ENCODE measurements around the gene COPG2. TPM values are rescaled to one million over a fixed set of nuclear protein-coding genes. Genes with fewer than 3 reads are reported as not detected.

COPG2 gene
- total and polyA plus RNA-seq, 2 donors (not counting 3 experiments of a cell fraction or from before 2014, with no cell fraction given), result 9.4 to 11.6 TPM

GRCh38 chr7:130553398-130554029 lies 115.0 kb downstream of the COPG2 start:
- FAIRE-seq, result no peak
- intact Hi-C loops (cut with micrococcal nuclease), result no loop called here
- no peaks in the 10 kb centered on the region for H3K27me3 ChIP-seq (ENCODE audit: control insufficient read depth in 2 of 2, insufficient read depth in 2 of 2, low read length in 2 of 2)
- H3K4me3 ChIP-seq (replicated peaks in 1 of 3; ENCODE audit: insufficient read depth in 1 of 3, low read depth in 1 of 3, low read length in 3 of 3), result no peak overlapping the region
- H3K9ac ChIP-seq (replicated peaks; ENCODE audit: extremely low read depth, insufficient read depth, low read length), result no peak overlapping the region
- DNase-seq (ENCODE audit: low read depth, low spot score), result no peak
- H3K9me3 ChIP-seq (replicated peaks; ENCODE audit: control insufficient read depth, insufficient read depth, low read length), result no peaks in the 10 kb centered on the region
- no peaks in the 10 kb centered on the region for H4K20me1 ChIP-seq (replicated peaks; ENCODE audit: control insufficient read depth, extremely low read depth, insufficient read depth, low read length)
- no peaks in the 10 kb centered on the region for H3K4me1 ChIP-seq (ENCODE audit: control insufficient read depth, extremely low read depth, insufficient read depth, low read length)
- CTCF ChIA-PET, result interaction anchor here (1.4 kb wide), 1 partner anchor 88 kb away, joined by 3 read pairs; no protein-coding TSS in a partner anchor
- no TSS peak for BruUV-seq (replicated peaks)
- dilution Hi-C loops (cut with MboI; ENCODE audit: extremely low pct_ligation_motif_present, low sequenced_read_pairs), result no loop called here
- POLR2A ChIA-PET, result no interaction called here
- H3K79me2 ChIP-seq (ENCODE audit: control insufficient read depth, insufficient read depth, low read length), result no peaks in the 10 kb centered on the region
- TF ChIP-seq, protein P1, sequence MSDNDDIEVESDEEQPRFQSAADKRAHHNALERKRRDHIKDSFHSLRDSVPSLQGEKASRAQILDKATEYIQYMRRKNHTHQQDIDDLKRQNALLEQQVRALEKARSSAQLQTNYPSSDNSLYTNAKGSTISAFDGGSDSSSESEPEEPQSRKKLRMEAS (IDR thresholded peaks at IDR 0.05; ENCODE audit: insufficient read depth, insufficient read length), result no peak
- TF ChIP-seq GATA2 (IDR thresholded peaks at IDR 0.05; ENCODE audit: insufficient read depth, insufficient read length, low read depth, low read length), result no peak
- H3K4me2 ChIP-seq (ENCODE audit: insufficient read depth, low read length), result no peak overlapping the region
- H3K9me1 ChIP-seq (replicated peaks; ENCODE audit: control insufficient read depth, extremely low read depth, insufficient read depth, low read length), result no peaks in the 10 kb centered on the region
- no peak overlapping the region for H2AFZ ChIP-seq (ENCODE audit: low read depth, low read length)
- no peak overlapping the region for H3K27ac ChIP-seq (ENCODE audit: insufficient read depth, low read depth, low read length)
- no peaks in the 10 kb centered on the region for H3K36me3 ChIP-seq (ENCODE audit: control insufficient read depth in 2 of 2, extremely low read depth in 1 of 2, insufficient read depth in 2 of 2, low read length in 2 of 2)

DNA sequence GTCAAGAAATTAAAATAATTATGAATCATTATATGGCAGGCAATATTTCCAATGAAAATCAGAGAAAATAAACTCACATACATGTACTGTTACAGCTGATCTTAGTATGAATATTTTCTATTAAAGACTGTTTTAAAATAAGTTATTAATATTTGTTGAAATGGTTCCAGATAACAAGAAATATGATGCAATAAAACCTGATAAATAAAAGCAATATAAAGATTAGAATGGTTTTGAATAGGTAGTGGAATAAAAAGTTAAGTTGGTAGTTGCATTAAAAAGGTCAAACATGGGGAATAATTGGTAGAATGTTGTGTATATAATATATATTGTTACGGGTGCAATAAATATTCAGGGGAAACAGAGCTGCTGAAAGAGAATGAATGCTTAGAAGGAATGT lies 124.2 kb downstream of the COPG2 start:
- ChIA-PET POLR2A (interaction anchor here (0.5 kb wide), 1 partner anchor 86 kb away, joined by 3 read pairs; no protein-coding TSS in a partner anchor), CTCF (no interaction called here)
- Histone ChIP-seq H3K4me2 (ENCODE audit: insufficient read depth, low read length) (no peak overlapping the region), H4K20me1 (replicated peaks; ENCODE audit: control insufficient read depth, extremely low read depth, insufficient read depth, low read length) (no peaks in the 10 kb centered on the region), H3K4me1 (ENCODE audit: control insufficient read depth, extremely low read depth, insufficient read depth, low read length) (no peaks in the 10 kb centered on the region), H3K4me3 (replicated peaks in 1 of 3; ENCODE audit: insufficient read depth in 1 of 3, low read depth in 1 of 3, low read length in 3 of 3) (no peak overlapping the region), H3K27me3 (ENCODE audit: control insufficient read depth in 2 of 2, insufficient read depth in 2 of 2, low read length in 2 of 2) (no peaks in the 10 kb centered on the region), H3K36me3 (ENCODE audit: control insufficient read depth in 2 of 2, extremely low read depth in 1 of 2, insufficient read depth in 2 of 2, low read length in 2 of 2) (no peaks in the 10 kb centered on the region), H3K9me1 (replicated peaks; ENCODE audit: control insufficient read depth, extremely low read depth, insufficient read depth, low read length) (no peaks in the 10 kb centered on the region), H3K9ac (replicated peaks; ENCODE audit: extremely low read depth, insufficient read depth, low read length) (no peak overlapping the region), H3K27ac (ENCODE audit: insufficient read depth, low read depth, low read length) (no peak overlapping the region), H3K9me3 (replicated peaks; ENCODE audit: control insufficient read depth, insufficient read depth, low read length) (no peaks in the 10 kb centered on the region), H2AFZ (ENCODE audit: low read depth, low read length) (no peak overlapping the region), H3K79me2 (ENCODE audit: control insufficient read depth, insufficient read depth, low read length) (no peaks in the 10 kb centered on the region)
- DNase-seq (ENCODE audit: low read depth, low spot score) (no peak), FAIRE-seq (no peak)
- no TSS peak for BruUV-seq (replicated peaks)
- dilution Hi-C loops (cut with MboI; ENCODE audit: extremely low pct_ligation_motif_present, low sequenced_read_pairs) (no loop called here), intact Hi-C loops (cut with micrococcal nuclease) (no loop called here)
- TF ChIP-seq, protein P1 (IDR thresholded peaks at IDR 0.05; ENCODE audit: insufficient read depth, insufficient read length), result no peak
- TF ChIP-seq POLR2AphosphoS5 (IDR thresholded peaks at IDR 0.05; ENCODE audit: insufficient read depth, low read depth, low read length) (no peak), POLR2A (IDR thresholded peaks at IDR 0.05; ENCODE audit: low read depth, low read length) (no peak), JUN (IDR thresholded peaks at IDR 0.05; ENCODE audit: borderline replicate concordance, insufficient read depth, insufficient read length, low read depth) (no peak), FOS (IDR thresholded peaks at IDR 0.05; ENCODE audit: borderline replicate concordance, insufficient read depth, low read length) (no peak), GATA2 (IDR thresholded peaks at IDR 0.05; ENCODE audit: insufficient read depth, insufficient read length, low read depth, low read length) (no peak), EZH2 (IDR thresholded peaks at IDR 0.05; ENCODE audit: borderline replicate concordance, low read depth, low read length, severe bottlenecking) (no peak), MYC (IDR thresholded peaks at IDR 0.05; ENCODE audit: low read depth, low read length) (no peak)
- TF ChIP-seq, protein P2, sequence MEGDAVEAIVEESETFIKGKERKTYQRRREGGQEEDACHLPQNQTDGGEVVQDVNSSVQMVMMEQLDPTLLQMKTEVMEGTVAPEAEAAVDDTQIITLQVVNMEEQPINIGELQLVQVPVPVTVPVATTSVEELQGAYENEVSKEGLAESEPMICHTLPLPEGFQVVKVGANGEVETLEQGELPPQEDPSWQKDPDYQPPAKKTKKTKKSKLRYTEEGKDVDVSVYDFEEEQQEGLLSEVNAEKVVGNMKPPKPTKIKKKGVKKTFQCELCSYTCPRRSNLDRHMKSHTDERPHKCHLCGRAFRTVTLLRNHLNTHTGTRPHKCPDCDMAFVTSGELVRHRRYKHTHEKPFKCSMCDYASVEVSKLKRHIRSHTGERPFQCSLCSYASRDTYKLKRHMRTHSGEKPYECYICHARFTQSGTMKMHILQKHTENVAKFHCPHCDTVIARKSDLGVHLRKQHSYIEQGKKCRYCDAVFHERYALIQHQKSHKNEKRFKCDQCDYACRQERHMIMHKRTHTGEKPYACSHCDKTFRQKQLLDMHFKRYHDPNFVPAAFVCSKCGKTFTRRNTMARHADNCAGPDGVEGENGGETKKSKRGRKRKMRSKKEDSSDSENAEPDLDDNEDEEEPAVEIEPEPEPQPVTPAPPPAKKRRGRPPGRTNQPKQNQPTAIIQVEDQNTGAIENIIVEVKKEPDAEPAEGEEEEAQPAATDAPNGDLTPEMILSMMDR (IDR thresholded peaks at IDR 0.05; ENCODE audit: extremely low read depth in 1 of 2, insufficient read depth in 1 of 2, low read depth in 1 of 2, low read length in 2 of 2), result no peak
